ENCODE results near the gene HLA-DQA1.

GRCh38 chr6:32655203-32655710 is 18.1 kb downstream of the HLA-DQA1 start:
- TF ChIP-seq CTCF (IDR thresholded peaks at IDR 0.05) (no peak), POLR2A (IDR thresholded peaks at IDR 0.05) (no peak)
